Transverse colon (tissue), 4 donors: ENCODE measurements around the gene ZBTB32.

Source experiments
- CTCF ChIP-seq, 5 experiments: fragments of 200-600 bp in 3 of 5; fragments of 450-650 bp in 2 of 5; sonication (generic) in 3 of 5; IDR thresholded peaks; 1 replicate in 2 of 5; 2 replicates in 3 of 5; pipeline ENCODE4 v1.5.1; 2016 to 2017; ENCODE audit warnings: antibody characterized with exemption in 5 of 5, inconsistent platforms in 3 of 5, mild to moderate bottlenecking in 2 of 5, moderate library complexity in 1 of 5
- POLR2A ChIP-seq: fragments of 450-650 bp; IDR thresholded peaks from one replicate; pipeline ENCODE4 v1.6.1; 2016; ENCODE audit warnings: antibody characterized with exemption, mild to moderate bottlenecking, moderate library complexity
- POLR2AphosphoS5 ChIP-seq, 3 donors: sonication (generic); formaldehyde crosslinking; IDR thresholded peaks; one replicate each; pipeline ENCODE4 v1.6.1; 2016; ENCODE audit warnings: antibody characterized with exemption in 3 of 3

GRCh38 chr19:35702223-35703012, 1.9 kb upstream of the ZBTB32 start:
- peak; percentile 25 for TF ChIP-seq POLR2A
- no peak for TF ChIP-seq CTCF (IDR thresholded peaks at IDR 0.05)
- TF ChIP-seq POLR2AphosphoS5 (IDR thresholded peaks at IDR 0.05) = peak in 1 of 3 donors; percentile 63
